SIG-M5 treated with dmso at 0.1 percent for 504 hours (cell line): ENCODE data around the gene HRH1.
"Not testable (repeated sequence)": the region's sequence is repeated elsewhere in the genome, so short reads cannot be mapped to it uniquely, and the experiment has no call there.

Experiments
- DNase-seq: peaks from one replicate; lab custom pipeline; 2025; ENCODE audit not compliant: unreplicated experiment; lab: John Stamatoyannopoulos, UW

Gene HRH1

DNA sequence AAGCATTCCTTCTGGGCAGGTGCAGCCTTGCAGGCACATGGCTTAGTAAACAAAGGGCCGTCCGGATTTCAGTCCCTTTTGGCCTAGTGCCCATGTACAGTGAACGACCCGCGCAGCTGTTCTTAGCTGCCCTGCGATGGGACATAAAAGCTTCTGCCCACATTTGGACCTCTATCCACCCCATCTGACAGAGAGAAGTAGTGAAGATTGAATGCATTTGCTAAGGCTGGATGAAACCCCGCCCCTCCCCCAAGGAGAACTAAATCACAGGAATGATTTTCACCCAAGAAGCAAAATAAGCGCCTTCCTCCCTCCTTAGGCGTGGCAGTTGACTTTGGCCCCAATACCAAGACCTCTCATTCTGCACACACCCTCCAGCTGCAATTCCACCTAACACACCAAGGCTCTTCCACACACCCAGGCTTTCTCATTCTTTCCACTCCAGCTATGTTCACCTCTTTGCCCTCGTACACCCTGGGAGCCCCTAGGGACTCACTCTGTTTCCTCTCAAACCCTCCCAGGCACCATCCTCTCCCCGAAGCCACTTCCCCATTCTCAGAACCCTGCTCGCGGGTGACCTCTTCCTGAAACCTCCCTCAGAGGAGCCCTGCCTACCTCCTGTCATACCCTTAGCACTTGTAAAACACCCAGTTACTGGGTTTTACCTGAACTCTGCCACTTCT is 14.1 kb upstream of the HRH1 start:
- DNase-seq, result peak; percentile 87

DNA sequence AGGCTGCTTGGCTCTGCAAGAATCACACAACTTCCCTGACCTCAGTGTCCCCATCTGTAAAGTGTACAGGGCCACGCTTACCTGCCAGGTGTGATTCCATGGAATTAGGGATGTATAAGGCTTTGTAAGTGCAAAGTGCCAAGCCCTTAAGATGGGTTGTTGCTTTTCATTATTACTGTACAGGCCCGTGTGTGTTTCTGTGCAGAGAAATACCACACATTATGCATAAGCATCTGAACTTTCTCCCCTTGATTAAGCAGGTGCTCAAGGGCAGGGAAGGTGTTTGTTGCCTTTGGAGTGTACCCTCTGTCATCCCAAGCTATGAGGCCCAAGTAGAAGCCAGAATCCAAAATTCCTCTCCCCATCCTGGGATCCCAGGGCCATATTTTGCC is 13.6 kb upstream of the HRH1 start:
- no peak for DNase-seq

DNA sequence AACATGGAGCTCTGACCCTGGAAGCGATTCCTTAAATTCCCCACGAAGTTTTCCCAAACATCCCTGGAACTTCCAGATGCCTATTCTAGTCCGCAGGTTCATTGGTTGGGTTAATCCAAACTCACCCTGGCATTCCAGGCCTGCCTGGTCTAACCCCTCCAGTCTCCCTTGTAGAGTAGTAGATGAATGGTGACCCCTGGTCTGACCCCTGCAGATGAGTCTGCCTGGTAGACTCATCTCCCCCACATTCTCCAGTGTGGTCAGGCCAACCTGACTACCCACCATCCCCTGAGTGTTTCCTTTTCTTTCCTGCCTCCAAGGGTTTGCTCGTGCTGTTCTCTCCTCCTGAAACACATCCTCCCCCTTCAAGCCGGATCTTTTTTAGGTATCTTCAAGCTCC is 10.8 kb upstream of the HRH1 start:
- no peak for DNase-seq

DNA sequence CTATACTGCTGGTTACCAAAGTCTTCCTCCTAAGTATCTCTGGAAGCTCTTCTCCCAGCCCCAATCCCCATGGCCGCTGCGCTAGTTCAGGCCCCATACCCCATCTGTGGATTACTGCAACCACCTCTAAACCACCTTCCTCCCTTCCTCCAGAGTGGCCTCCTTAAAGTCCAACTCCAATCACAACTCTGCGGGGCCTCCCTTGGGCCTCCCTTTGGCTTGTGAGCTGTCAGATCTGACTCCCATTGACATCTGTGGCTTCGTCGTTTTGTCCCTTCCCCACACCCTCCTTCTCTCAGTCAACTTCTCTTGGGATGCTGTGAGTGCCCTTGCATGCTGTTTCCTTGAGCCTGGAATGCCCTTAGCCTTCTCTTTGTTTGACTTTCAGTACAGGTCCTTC is 9.3 kb upstream of the HRH1 start:
- no peak for DNase-seq

DNA sequence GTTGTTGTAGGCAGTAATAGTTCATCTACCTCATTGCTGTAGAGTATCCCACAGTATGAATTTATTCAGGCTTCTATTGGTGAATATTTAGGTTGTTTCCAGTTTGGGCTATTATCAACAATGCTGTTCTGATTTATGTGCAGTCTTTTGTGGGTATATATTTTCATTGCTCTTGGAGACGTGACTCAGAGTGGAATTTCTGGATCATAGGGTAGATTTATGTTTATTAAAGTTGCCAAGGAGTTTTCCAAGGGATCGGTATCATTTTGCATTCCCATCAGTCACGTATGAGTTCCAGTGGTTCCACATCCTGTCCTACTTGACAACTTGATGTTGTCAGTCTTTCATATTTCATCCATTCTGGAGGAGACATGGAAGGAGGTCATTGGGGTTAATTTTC is 8.4 kb upstream of the HRH1 start:
- DNase-seq, result no peak

DNA sequence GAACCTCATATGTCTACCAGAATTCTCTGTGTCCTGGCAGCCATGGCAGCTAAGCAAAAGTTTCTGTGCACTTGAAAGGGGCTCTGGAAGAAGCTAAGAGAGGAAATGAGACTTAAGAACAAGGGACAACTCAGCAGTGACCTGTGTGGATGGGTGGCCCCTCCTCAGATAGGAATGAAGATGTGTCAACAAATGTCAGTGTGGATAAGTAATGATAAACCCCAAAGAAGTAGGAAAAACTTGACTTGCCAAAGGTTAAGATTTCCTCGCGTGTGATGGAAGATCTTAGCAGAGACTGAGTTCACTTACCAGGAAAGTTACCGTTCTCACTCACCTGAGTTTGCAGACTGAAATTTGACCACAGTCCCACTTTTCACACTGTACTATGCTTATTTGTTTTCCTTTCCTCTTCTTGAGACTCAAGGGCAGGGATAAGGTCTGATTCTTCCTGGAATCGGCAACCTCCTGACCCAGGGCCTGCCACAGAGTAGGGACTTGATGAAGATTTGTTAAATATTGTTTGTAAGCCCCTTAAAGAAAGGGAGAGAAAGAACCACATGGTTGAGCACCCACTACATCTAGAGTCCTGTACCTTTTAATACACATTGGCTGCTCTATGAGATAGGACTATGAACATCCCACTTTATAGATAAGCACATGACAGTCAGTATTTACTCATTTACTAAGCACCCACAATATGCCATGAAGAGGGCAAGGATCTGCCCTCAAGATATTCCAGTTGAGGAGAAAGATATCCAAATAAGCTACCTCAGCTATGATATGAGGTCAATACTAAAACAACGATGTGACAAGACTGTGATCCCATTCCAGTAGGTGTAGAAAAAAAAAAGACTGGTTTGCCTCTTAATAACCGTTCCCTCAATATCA is 7.3 kb upstream of the HRH1 start:
- no peak for DNase-seq

DNA sequence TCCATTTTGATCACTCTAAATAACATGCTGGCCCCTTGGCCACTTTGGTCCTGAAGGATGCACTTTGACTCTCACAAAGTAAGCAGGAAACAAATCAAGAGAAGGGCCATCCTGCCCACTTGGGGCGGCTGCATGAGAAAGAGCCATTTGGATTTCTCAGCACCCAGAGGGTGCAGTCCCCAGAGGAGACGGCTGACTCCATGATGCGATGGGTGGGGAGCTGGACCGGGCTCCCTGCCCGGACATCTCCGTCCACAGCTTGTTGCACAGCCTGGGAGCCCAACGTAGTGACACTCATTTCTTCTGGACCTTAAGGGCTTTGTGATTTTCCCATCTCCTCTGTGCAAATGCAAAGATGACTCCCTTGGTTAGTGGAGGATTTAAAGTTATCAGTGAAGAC is 4.0 kb upstream of the HRH1 start:
- no peak for DNase-seq

DNA sequence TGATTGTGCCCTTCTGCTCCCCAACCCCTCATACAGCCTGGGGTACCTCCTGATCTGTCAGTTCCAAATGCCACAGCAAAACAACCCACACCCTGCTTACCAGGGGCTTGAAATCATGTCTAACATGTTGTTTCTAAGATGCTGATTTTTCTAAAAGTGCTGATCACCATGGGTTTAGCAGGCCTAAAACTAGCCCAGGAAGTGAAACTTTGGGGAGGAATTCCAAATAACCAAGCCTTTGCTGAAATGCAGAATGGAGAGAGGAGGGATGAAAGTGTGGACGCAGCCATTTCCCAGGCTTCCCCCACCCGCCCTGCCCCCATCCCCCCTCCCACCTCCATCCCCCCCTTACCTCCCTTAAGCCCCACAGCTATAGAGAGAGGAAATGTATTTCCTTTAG is 2.0 kb upstream of the HRH1 start:
- DNase-seq, result no peak

DNA sequence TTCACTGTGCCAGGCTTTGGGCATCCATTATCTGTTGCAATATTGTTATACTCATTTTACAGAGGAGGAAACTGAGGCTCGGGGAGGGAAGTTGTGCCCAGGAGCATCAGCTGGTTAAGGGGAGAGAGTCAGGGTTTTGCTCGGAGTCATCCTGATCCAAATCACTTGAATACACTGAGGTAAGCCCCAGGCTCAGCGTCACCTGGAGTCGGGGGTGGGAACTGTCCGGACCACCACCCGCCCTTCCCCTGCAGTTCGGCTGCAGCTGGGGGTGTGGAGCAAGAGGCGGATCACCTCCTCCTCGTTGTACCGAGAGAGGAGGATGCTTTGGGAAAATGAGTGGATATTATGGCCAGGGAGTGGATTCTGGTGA is 646 bp downstream of the HRH1 start:
- no peak for DNase-seq

DNA sequence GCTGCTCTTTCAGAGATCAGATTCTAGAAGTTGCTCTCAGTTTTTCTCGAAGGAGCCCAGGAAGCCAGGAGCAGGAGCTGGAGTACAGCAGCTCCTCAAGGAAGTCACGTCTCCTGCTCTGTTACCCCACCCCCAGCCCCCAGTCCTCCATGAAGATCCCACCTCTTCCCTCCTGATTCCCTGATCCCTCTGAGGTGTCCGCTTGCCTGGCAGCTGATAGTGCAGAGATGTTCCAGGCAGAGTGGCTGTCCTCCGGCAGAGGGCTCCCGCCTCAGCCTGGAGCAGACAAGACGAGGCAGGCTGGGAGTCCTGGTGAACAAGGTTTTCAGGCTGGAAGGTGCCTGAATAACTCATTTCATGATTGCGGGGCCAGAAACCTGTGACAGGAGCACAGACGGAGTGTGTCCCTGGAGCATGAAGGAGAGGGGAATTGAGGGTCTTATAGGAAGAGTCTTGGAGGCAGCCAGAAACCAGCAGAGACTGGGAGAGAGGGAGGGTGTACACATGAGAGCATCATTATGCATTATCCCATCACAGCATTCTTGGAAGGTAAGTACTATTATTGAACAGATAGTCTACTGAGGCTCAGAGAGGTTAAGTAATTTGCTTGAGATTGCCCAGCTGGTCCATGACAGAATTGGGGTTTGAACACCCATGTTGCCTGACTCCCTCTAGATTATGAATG is 1.2 kb downstream of the HRH1 start:
- peak; percentile 64 for DNase-seq

DNA sequence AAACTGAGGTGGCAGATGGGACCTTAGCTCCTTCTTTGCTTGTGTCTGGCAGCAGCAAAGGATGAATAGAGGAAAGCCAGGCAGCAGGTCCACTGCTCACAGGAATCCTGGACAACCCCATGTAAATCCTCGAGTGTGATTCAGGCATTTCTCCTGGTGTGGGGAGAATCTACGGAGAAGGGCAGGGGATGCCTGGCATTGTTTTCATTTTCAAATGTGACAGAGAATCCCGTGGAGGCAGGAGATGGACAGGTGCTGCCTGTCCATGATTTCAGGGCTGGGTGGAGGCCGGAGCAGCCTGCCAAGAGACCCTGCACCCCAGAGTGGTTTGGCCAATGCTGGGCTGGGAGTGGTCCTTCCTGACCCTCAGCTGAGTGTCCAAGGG is 1.7 kb downstream of the HRH1 start:
- DNase-seq, result no peak

DNA sequence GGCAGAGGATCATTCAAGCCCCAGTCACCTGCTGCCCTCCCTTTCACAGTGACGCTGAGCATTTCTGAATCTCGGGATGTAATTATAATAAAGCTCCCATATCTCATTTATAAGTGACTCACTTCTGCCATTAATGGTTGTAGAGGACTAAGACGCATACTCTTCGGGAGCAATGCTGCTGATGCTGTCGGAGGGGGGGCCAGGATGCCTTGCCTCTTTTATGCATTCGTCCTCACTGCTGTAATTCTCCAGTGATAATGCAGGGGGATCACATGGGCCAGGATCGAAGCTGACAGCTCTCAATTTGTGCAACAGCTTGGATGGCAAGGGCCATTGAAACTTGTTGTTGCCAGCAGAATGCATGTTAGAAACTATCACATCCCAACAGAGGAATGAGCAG is 3.1 kb downstream of the HRH1 start:
- no peak for DNase-seq

DNA sequence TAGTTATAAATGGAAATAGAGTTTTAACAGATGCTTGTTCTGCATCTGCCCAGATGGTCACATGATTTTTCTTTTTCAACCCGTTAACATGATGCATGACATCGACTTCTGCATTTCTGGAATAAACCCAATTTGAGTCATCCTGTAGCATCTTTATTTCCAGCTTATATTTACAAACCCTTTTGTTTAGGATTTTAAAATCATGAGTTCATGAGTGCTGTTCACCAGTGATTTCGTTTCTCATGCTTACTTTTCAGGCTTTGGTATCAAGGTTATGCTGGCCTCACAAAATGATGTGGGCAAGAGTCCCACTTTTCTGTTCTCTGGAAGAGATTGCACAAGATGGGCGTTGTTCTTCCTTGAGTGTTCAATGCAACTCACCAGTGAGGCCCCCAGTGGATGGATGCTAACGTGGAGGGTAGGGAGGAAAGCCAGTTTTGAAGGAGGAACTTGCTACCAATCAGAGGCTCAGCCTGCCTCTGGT is 5.2 kb downstream of the HRH1 start:
- DNase-seq, result peak; percentile 74

DNA sequence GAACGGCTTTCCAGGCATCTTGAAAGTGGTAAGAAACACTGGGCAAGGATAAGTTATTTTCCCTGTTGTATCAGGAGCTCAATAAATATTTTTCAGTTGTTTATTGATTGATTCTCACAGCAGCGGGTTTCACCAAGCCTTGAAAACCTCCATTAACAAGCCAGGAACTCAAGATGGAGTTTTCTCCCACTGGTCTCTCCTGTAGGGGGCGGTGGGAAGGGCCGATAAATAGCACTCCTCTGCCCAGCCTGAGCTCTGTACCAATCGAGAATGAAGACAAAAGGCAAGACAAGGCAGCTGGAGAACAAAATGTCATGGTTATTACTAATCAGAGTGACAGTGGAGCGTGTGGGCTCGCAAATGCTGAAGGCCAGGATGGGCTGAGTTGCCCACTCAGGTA is 7.4 kb downstream of the HRH1 start:
- DNase-seq, result no peak

DNA sequence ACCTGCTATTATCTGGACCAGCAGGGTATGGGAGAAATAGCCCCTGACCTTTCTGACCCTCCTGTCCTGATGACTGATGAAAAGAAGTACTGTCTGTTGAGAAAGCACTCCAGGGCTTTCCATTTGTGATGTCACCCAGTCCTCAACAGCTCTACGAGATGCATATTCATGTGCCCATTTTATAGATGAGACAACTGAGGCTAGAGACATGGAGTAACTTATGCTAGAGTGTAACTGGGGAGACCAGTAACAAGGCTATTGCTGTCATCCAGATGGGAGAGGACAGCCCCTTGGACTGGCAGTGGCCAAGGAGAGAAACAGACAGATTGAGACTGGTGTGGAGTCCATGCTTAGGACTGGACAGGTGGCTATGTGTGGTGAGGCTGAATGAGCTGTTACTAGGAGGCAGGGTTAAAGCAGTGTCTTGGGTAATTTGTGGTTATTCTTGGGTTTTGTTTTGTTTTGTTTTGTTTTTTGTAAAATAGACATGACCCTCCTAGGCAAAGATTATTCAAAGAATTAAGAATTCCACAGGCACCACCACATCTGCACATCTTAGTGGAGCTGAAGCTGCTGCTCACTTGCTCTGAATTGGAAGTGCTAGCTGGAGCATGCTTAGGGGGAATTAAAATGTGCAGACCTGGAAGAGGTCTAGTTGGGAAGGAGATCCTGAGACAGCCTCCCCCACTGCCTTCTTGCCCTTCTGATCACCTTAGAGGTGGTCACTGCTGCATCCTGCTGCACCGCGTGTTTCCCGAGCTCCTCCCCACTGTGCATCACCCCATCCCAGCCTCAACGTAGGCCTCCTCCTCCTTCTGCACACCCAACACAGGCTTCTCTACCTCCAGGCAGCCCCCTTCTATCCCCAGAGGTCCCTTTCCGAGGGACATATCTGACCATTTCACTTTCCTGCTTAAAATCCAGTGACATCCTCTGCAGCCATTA is 8.4 kb downstream of the HRH1 start:
- no peak for DNase-seq

DNA sequence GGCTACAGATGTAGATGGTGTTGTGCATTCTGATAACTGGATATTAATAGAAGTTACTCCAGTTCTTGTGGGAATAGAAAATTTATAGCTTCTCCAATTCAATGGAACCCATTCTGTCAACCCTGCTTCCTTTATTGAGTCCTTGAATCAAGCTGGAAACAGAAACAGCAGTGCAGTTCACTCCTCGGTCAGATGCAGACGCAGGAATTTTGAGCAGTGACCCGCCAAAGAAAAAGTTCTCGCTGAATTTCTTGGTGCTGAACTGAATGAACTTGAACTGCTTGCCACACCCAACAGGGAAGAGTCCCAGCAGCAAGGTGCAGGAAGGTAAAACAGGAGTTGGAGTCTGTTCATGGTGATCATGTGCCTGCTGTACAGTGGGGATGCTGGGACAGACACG is 10.3 kb downstream of the HRH1 start:
- no peak for DNase-seq

DNA sequence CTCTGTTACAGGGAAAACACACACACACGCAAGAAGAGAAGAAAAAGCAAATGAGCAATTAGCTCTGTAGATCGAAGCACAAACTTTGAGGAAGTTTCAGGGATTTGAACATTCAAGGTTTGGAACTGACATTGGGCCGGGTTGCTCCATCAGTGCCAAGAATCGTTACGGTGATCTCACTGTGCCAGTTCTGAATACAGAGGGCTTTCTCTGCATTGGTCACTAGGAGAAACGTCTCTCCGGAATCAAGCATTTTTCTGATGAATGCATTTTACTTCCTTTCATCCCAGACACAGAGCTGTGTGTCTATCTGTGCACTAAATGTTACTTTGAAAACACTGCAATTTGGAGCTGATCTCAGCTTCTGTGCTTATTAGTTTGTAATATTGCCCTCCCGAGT is 11.2 kb downstream of the HRH1 start:
- DNase-seq, result no peak

DNA sequence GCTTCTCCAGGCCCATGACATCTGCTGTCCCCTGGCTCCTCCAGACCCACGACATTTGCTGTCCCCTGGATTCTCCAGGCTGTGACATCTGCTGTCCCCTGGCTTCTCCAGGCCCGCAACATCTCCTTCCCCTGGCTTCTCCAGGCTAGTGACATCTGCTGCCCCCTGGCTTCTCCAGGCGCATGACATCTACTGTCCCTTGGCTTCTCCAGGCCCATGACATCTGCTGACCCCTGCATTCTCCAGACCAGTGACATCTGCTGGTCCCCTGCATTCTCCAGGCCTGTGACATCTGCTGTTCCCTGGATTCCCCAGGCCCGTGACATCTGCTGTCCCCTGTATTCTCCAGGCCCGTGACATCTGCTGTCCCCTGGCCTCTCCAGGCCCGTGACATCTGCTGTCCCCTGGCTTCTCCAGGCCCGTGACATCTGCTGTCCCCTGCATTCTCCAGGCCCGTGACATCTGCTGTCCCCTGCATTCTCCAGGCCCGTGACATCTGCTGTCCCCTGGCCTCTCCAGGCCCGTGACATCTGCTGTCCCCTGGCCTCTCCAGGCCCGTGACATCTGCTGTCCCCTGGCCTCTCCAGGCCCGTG is 12.6 kb downstream of the HRH1 start:
- not testable (repeated sequence) for DNase-seq

DNA sequence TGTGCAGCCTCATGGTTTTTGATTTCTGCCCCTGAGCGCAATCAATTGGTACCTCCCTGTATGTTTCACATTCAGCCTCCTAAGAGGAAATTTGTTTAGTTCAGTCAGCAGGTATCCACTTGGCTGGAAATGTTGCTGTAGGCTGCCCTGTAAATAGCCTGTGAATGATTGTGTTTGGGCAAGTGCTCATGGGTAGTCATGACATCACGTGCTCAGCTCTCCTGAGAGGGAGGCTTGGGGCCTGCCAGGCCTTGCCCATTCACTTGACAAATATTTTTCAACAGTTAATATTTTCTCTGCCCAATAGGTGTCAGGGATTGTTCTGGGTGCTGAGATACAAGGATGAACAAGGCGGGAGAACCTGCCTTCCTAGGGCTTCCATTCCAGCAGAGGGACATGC is 13.3 kb downstream of the HRH1 start:
- no peak for DNase-seq

DNA sequence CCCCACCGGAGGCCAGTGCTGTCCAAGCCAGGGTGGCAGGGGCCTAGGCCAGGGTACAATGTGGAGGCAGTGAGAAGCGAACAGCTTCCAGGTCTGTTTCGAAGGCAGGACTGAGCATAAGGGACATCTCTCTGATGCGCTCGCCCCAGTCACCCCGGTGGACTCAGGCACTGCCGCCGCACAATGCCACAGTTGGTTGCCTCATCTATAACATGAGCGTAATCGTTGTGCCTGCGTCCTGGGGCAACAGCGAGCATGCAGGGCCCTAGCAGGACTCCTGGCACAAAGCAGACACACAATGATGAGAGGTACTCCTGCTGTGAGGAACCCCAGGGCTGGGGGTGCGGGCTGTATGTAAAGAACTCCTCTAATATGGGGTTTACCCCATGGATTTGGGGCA is 14.1 kb downstream of the HRH1 start:
- DNase-seq, result no peak
